GM18951 (cell line): ENCODE results near the gene EML5.

Source experiments
- POLR2A ChIP-seq: IDR thresholded peaks from 4 replicates; pipeline ENCODE4 v1.6.1; 2011; ENCODE audit warnings: mild to moderate bottlenecking; ENCODE audit not compliant: insufficient read length, insufficient read depth; ENCODE audit errors: extremely low read depth
- in situ Hi-C: fragments of 300-500 bp; cut with MboI; formaldehyde crosslinking; loops from one replicate; pipeline ENCODE4 v1.12.0; 2022; ENCODE audit warnings: low sequenced_read_pairs, mixed read lengths, inconsistent platforms; ENCODE audit not compliant: unreplicated experiment

EML5 gene

GRCh38 chr14:88584451-88584850 lies 208.3 kb downstream of the EML5 start:
- TF ChIP-seq POLR2A: no peak
- in situ Hi-C loops: no loop called here

GRCh38 chr14:88576222-88576621 lies 216.5 kb downstream of the EML5 start:
- no peak for TF ChIP-seq POLR2A
- in situ Hi-C loops: no loop called here

GRCh38 chr14:88572117-88572516 lies 220.6 kb downstream of the EML5 start:
- in situ Hi-C loops: no loop called here
- TF ChIP-seq POLR2A: no peak

GRCh38 chr14:88568196-88568595 lies 224.6 kb downstream of the EML5 start:
- TF ChIP-seq POLR2A: no peak
- in situ Hi-C loops: no loop called here

- in situ Hi-C loops: no loop called here
- no peak for TF ChIP-seq POLR2A
Observed at GRCh38 chr14:88565427-88565826, 227.3 kb downstream of the EML5 start.

GRCh38 chr14:88563845-88564244 lies 228.9 kb downstream of the EML5 start:
- no peak for TF ChIP-seq POLR2A
- in situ Hi-C loops: no loop called here

- in situ Hi-C loops: no loop called here
- peak; percentile 80 for TF ChIP-seq POLR2A
Observed at GRCh38 chr14:88562831-88563686, 229.7 kb downstream of the EML5 start, which contains the start of gene ZC3H14. ZC3H14 (plus strand) TSS chr14:88563037; CDS start chr14:88563134, 97 bp downstream.

GRCh38 chr14:88562532-88562830 lies 230.3 kb downstream of the EML5 start:
- TF ChIP-seq POLR2A: no peak
- in situ Hi-C loops: no loop called here
